IMR-90 (cell line): ENCODE data around the gene KRTAP3-2. TPM values are rescaled to one million over a fixed set of nuclear protein-coding genes. Genes with fewer than 3 reads are reported as not detected.
A peak's percentile ranks its signal among the peaks of the same experiment; 100 is the strongest.

Experiments used
- ATAC-seq: fragments of 200-7000 bp; cut with Tn5 transposase; 2 replicates; pipeline ENCODE4 v1.9.1; 2020; ENCODE audit warnings: low read depth, mild to moderate bottlenecking, moderate library complexity
- BruUV-seq: library from RNA; stranded (reverse); fragments of 400-500 nt; replicated peaks from 2 replicates; lab custom pipeline; 2021; lab: Mats Ljungman, UMichigan
- CTCF ChIA-PET: fragments of 300-600 bp; formaldehyde crosslinking; extraction: SDS; loops from one replicate; lab custom pipeline; 2021; ENCODE audit warnings: antibody characterized with exemption; lab: Yijun Ruan, JAX
- POLR2A ChIA-PET: fragments of 300-600 bp; sonication (Branson Sonifier 250); formaldehyde crosslinking; loops from one replicate; lab custom pipeline; 2022; ENCODE audit warnings: antibody characterized with exemption; ENCODE audit not compliant: unreplicated experiment; lab: Charles Lee
- DNase-seq: peaks from one replicate; pipeline ENCODE4 v3.0.0; 2013
- H2AFZ ChIP-seq: replicated peaks from 2 replicates; pipeline ENCODE3; 2013; ENCODE audit warnings: low read length, mild to moderate bottlenecking; ENCODE audit not compliant: poor library complexity
- H2AK5ac ChIP-seq: 2 replicates; pipeline ENCODE4 v1.6.1; 2013; ENCODE audit warnings: low read depth, low read length, inconsistent platforms
- H2AK9ac ChIP-seq: replicated peaks from 2 replicates; pipeline ENCODE3; 2013; ENCODE audit warnings: mild to moderate bottlenecking, low read depth, low read length, moderate library complexity; ENCODE audit not compliant: poor library complexity
- H2BK120ac ChIP-seq: 2 replicates; pipeline ENCODE4 v1.6.1; 2013; ENCODE audit warnings: low read depth, low read length, inconsistent platforms
- H2BK15ac ChIP-seq: 3 replicates; pipeline ENCODE4 v1.6.1; 2013; ENCODE audit warnings: low read depth, low read length, inconsistent platforms
- H2BK20ac ChIP-seq: 2 replicates; pipeline ENCODE4 v1.6.1; 2013; ENCODE audit warnings: low read depth, mild to moderate bottlenecking, inconsistent platforms, low read length, moderate library complexity
- H2BK5ac ChIP-seq: 2 replicates; pipeline ENCODE4 v1.6.1; 2013; ENCODE audit warnings: mild to moderate bottlenecking, low read depth, low read length, inconsistent platforms; ENCODE audit not compliant: poor library complexity, severe bottlenecking
- H3K14ac ChIP-seq: replicated peaks from 2 replicates; pipeline ENCODE4 v1.6.1; 2013; ENCODE audit warnings: low read depth, low read length, inconsistent platforms
- H3K18ac ChIP-seq: 2 replicates; pipeline ENCODE4 v1.6.1; 2013; ENCODE audit warnings: low read depth, low read length, control low read depth
- H3K23ac ChIP-seq: 2 replicates; pipeline ENCODE4 v1.6.1; 2013; ENCODE audit warnings: low read depth, low read length, inconsistent platforms
- H3K27ac ChIP-seq: 2 replicates; pipeline ENCODE4 v1.5.1; 2013; ENCODE audit warnings: mild to moderate bottlenecking, control low read depth, low read length; ENCODE audit not compliant: insufficient read depth
- H3K27me3 ChIP-seq: 2 replicates; pipeline ENCODE4 v1.6.1; 2013; ENCODE audit warnings: low read length; ENCODE audit not compliant: control insufficient read depth, insufficient read depth
- H3K36me3 ChIP-seq: 2 replicates; pipeline ENCODE4 v1.6.1; 2013; ENCODE audit warnings: low read length, mixed read lengths; ENCODE audit not compliant: control insufficient read depth, insufficient read depth
- H3K4ac ChIP-seq: 2 replicates; pipeline ENCODE4 v1.6.1; 2013; ENCODE audit warnings: low read depth, low read length, inconsistent platforms
- H3K4me1 ChIP-seq: 2 replicates; pipeline ENCODE4 v1.6.1; 2013; ENCODE audit warnings: low read length, mixed read lengths; ENCODE audit not compliant: control insufficient read depth, insufficient read depth
- H3K4me2 ChIP-seq: 2 replicates; pipeline ENCODE4 v1.6.1; 2013; ENCODE audit warnings: low read depth, mild to moderate bottlenecking, control low read depth, low read length, moderate library complexity
- H3K4me3 ChIP-seq: 2 replicates; pipeline ENCODE4 v1.5.1; 2013; ENCODE audit warnings: low read depth, mild to moderate bottlenecking, control low read depth, low read length, moderate library complexity; ENCODE audit not compliant: insufficient read depth
- H3K56ac ChIP-seq: 2 replicates; pipeline ENCODE4 v1.6.1; 2013; ENCODE audit warnings: low read length, inconsistent platforms; ENCODE audit not compliant: insufficient read depth; ENCODE audit errors: extremely low read depth
- H3K79me1 ChIP-seq, 2 experiments: 2 replicates each; pipeline ENCODE4 v1.6.1; 2013; ENCODE audit warnings: low read length in 2 of 2, inconsistent platforms in 1 of 2, low read depth in 1 of 2
- H3K9ac ChIP-seq: 2 replicates; pipeline ENCODE4 v1.6.1; 2013; ENCODE audit warnings: low read depth, low read length, control low read depth
- H3K9me1 ChIP-seq: 2 replicates; pipeline ENCODE4 v1.6.1; 2013; ENCODE audit warnings: low read length, inconsistent platforms; ENCODE audit not compliant: insufficient read depth
- H3K9me3 ChIP-seq: 2 replicates; pipeline ENCODE4 v1.6.1; 2013; ENCODE audit warnings: low read length; ENCODE audit not compliant: control insufficient read depth, insufficient read depth
- H4K20me1 ChIP-seq: 2 replicates; pipeline ENCODE4 v1.6.1; 2013; ENCODE audit warnings: low read length, inconsistent platforms; ENCODE audit not compliant: insufficient read depth
- H4K5ac ChIP-seq: 2 replicates; pipeline ENCODE4 v1.6.1; 2013; ENCODE audit warnings: mild to moderate bottlenecking, low read depth, low read length, control low read depth
- H4K8ac ChIP-seq, 2 experiments: 2 replicates each; pipeline ENCODE4 v1.6.1; 2013; ENCODE audit warnings: low read depth in 2 of 2, low read length in 2 of 2, control low read depth in 1 of 2, inconsistent platforms in 1 of 2
- H4K91ac ChIP-seq: 2 replicates; pipeline ENCODE4 v1.6.1; 2013; ENCODE audit warnings: low read depth, low read length, inconsistent platforms; ENCODE audit not compliant: insufficient read depth
- BHLHE40 ChIP-seq: fragments of 150-350 bp; IDR thresholded peaks from 2 replicates; pipeline ENCODE4 v1.6.1; 2016; ENCODE audit warnings: mild to moderate bottlenecking, low read depth, low read length
- CHD1 ChIP-seq: IDR thresholded peaks from 2 replicates; pipeline ENCODE4 v1.6.1; 2012; ENCODE audit warnings: low read depth, low read length, improper control_type of control experiment
- MAFK ChIP-seq: IDR thresholded peaks from 2 replicates; pipeline ENCODE4 v1.6.1; 2012; ENCODE audit warnings: low read depth, low read length, improper control_type of control experiment
- MXI1 ChIP-seq: IDR thresholded peaks from 2 replicates; pipeline ENCODE4 v1.6.1; 2012; ENCODE audit warnings: low read depth, mild to moderate bottlenecking, low read length, moderate library complexity, borderline replicate concordance
- RAD21 ChIP-seq: IDR thresholded peaks from 2 replicates; pipeline ENCODE4 v1.6.1; 2012; ENCODE audit warnings: low read length, improper control_type of control experiment
- WGBS, 2 experiments: methylation state at CpG; one replicate each; pipeline versions ENCODE4 v1.1.5 to v1.1.7; 2013; ENCODE audit warnings: missing lambda C conversion rate in 2 of 2; ENCODE audit not compliant: insufficient read length in 1 of 2; ENCODE audit errors: extremely low coverage in 2 of 2; 5-methylcytosine and 5-hydroxymethylcytosine counted together
- dilution Hi-C: fragments of 300-500 bp; cut with HindIII; formaldehyde crosslinking; loops from one replicate; pipeline ENCODE4 v1.14.3; 2018; ENCODE audit warnings: low sequenced_read_pairs; ENCODE audit not compliant: unreplicated experiment
- in situ Hi-C: fragments of 300-500 bp; cut with MboI; formaldehyde crosslinking; loops from 3 replicates; pipeline ENCODE4 v1.14.3; 2019; ENCODE audit warnings: low sequenced_read_pairs, inconsistent platforms, mixed read lengths
- intact Hi-C: fragments of 100-400 bp; cut with micrococcal nuclease; formaldehyde crosslinking; loops from 2 replicates; pipeline ENCODE4 v1.10.0; 2022
- polyA plus RNA-seq, 3 experiments: library from polyadenylated mRNA; depleted of rRNA; stranded (reverse); fragments of >200 nt; gene quantifications; 2 replicates each; pipeline ENCODE4 v1.2.3, GENCODE V29; 2012; ENCODE audit warnings: low replicate concordance in 1 of 3
- total RNA-seq: library from RNA; depleted of rRNA; stranded (reverse); fragments of >200 nt; gene quantifications from 2 replicates; pipeline ENCODE4 v1.2.3, GENCODE V29; 2012

The KRTAP3-2 gene
- total and polyA plus RNA-seq, 2 of the 4 experiments (the other 2 are of a cell fraction) = not detected

DNA sequence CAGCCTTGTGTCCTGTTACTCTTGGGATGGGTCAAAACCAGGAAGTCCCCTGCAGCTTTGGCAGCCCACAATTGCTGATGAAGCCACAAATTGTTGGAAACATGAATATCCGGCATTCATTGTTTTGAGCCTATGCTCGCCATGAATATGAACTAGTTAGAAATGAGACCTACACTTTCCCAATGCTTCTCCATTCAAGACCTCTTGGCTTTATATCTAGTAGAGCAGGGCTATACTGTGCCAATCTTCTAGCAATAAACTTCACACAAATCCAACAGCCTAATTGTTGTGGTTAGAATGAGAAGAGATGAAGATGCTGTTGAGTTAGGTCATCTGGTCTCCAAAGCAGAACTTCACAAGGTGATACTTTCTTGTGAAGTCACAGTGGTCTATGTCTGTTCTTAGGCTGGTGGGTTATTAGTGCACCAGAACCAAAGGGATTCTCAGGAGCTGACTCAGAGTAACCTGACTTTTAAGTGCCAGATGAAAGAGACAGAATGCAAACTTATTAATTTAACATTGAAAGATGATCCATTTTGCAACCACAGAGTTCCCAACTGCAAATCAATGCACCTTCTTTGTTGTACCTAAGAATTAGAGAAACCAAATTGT, 48.6 kb downstream of the KRTAP3-2 start:
- Histone ChIP-seq H2AK5ac (peak overlapping the region; percentile 23; the same call in 1 of the 2 replicates), H3K9me1 (peaks cover 2% of the 10 kb centered on the region; the same call in 1 of the 2 replicates), H4K5ac (peak overlapping the region; percentile 72; the same call in 1 of the 2 replicates), H3K27ac (no peak overlapping the region), H3K14ac (peak overlapping the region; percentile 57), H3K9me3 (no peaks in the 10 kb centered on the region), H2BK15ac (peak overlapping the region; percentile 83), H3K4me3 (no peak overlapping the region), H2AK9ac (no peak overlapping the region), H3K18ac (peak overlapping the region; percentile 61; the same call in 1 of the 2 replicates), H4K20me1 (no peaks in the 10 kb centered on the region), H3K4me2 (no peak overlapping the region), H2BK5ac (peak overlapping the region; percentile 11), H2BK120ac (peak overlapping the region; percentile 53; the same call in 1 of the 2 replicates), H3K4me1 (peaks cover 8% of the 10 kb centered on the region), H3K56ac (no peak overlapping the region), H3K36me3 (no peaks in the 10 kb centered on the region), H2BK20ac (0 out of 2 replicates have a peak overlapping the region, but pooled peaks have one; percentile 6), H3K9ac (no peak overlapping the region), H4K8ac (peak overlapping the region in 1 of 2 experiments; percentile 27; a peak in 1 of 4 replicates), H3K4ac (peak overlapping the region; percentile 42; the same call in 1 of the 2 replicates), H4K91ac (no peak overlapping the region; the same call in 1 of the 2 replicates), H3K27me3 (no peaks in the 10 kb centered on the region), H2AFZ (no peak overlapping the region), H3K79me1 (no peaks in the 10 kb centered on the region), H3K23ac (no peak overlapping the region)
- in situ Hi-C loops (no loop called here), intact Hi-C loops (no loop called here), dilution Hi-C loops (no loop called here)
- ATAC-seq (no peak), DNase-seq (no peak)
- BruUV-seq = no TSS peak
- ChIA-PET POLR2A (no interaction called here), CTCF (interaction anchor here (0.6 kb wide), 1 partner anchor 377 kb away, joined by 3 read pairs; no protein-coding TSS in a partner anchor)
- WGBS, 2 experiments = no CpG with 5 or more reads among the region's 2 CpGs
- TF ChIP-seq MXI1 = no peak
- TF ChIP-seq CHD1 = no peak
- TF ChIP-seq RAD21 = no peak
- no peak for TF ChIP-seq BHLHE40
- no peak for TF ChIP-seq MAFK
